SH-SY5Y (cell line): ENCODE results near the gene SNCA.

Source experiments
- GATA2 ChIP-seq: IDR thresholded peaks from 2 replicates; pipeline ENCODE4 v1.6.1; 2011; ENCODE audit warnings: mild to moderate bottlenecking, low read depth, low read length
- GATA3 ChIP-seq: IDR thresholded peaks from 2 replicates; pipeline ENCODE4 v1.6.1; 2011; ENCODE audit warnings: low read depth, mild to moderate bottlenecking, low read length, moderate library complexity

SNCA gene

DNA sequence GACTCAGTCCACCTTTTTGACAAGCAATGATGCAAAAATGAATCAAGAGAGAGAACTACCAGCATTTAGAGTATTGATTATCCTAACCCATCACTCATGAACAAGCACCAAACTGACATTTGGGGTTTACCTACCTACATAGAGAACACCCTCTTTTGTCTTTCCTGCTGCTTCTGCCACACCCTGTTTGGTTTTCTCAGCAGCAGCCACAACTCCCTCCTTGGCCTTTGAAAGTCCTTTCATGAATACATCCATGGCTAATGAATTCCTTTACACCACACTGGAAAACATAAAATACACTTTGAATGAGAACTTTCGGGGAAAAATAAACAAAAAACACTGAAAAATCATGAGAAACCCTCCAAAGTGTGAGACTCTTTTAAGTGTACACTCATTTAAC lies 1.5 kb downstream of the SNCA start:
- no peak for TF ChIP-seq GATA2
- no peak for TF ChIP-seq GATA3

DNA sequence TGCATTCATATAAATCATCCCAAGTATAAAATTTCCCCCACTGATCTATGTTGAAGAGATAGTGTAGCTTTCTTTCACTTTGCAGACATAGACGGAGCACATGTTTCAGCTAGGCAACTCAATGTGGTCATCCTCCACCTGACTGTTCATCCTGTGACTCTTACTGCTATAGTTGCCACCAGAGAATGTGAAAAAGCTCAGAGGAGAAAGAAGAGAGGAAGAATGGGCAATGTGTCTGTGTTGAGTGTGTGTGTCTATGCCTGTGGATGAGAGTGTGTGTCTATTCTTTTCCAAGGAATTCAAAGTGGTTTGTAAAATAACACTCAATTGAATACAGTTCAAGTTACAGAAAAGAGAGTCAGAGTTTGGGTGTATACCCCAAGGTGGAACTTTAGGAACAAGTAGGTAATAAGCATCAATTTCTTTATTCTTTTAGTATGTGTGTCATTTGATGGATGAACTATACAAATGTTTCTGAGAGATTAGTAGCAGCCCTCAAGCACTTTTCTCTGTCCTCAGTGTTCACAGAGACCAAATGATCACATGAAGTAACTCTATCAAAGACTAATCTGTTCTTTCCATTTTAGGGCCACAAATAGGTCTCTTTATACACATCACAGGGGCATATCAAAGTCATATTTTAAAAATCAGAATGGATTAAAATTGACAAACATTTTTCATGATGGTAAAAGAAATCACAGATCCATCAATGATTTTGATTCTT lies 2.3 kb downstream of the SNCA start:
- TF ChIP-seq GATA3, result no peak
- no peak for TF ChIP-seq GATA2

DNA sequence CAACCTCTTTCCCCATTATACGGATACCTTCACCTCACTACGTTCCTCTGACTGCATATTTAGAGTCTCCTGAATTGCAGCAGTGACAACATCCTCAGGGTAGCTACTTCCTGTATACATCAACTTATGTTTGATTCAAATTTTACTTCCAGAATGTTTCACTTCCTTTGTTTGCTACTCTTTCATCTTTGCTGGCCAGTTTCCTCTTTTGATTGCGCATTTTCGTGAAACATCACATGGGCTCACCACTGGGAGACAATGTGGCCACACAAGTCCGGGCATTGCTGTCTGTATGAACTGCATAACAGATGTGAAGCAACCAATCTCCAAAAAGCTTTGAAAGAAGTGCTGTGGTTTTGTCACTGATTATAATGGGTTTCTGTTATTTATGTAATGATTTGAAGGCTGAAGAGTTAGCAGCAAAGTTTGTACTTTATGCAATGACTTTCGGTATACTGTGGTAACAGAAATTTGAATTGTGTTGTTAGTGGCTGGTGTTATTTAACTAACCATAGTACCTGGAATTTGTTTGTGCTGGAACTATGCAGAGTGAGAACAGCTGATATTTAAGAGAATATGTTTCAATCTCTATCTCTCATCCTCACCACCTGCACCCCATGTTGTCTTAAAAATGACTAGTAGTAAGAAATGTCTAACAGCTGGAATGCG lies 7.4 kb downstream of the SNCA start:
- TF ChIP-seq GATA3 (no peak), GATA2 (no peak)

DNA sequence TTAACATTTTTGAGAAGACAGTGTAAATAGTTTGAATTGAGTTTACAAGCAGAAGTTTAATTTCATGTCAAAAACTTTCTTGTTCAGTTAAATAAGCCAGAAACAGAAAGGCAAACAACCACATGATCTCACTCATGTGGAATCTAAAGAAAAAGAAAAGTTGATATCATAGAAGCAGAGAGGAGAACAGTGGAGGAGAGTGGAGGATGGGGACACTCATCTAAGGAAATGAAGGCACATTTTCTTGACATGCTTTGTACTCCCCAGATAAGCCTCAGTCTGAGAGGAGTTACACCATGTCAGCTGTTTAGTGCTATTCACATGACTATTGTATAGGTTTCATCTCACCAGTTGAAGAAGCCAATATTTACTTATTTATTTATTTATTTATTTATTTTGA lies 13.5 kb downstream of the SNCA start:
- TF ChIP-seq GATA3 (no peak), GATA2 (no peak)

DNA sequence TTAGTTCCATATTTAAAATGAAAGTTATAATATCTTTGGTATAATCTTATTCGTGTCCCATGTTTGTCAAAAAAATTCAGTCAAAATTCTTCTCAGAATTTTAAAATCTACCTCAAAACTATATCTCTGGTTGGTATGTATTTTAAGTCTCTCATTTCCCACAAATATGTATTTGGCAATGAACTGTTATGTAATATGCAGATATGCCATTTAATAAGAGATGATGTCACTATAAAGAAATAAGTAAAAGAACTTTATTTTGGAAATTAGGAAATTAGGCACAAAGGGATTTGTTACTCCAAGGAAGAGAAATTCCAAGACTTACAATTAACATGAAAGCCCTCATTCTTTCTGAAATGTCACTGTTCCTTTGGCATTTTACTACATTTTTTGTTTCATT lies 15.3 kb downstream of the SNCA start:
- no peak for TF ChIP-seq GATA2
- no peak for TF ChIP-seq GATA3

DNA sequence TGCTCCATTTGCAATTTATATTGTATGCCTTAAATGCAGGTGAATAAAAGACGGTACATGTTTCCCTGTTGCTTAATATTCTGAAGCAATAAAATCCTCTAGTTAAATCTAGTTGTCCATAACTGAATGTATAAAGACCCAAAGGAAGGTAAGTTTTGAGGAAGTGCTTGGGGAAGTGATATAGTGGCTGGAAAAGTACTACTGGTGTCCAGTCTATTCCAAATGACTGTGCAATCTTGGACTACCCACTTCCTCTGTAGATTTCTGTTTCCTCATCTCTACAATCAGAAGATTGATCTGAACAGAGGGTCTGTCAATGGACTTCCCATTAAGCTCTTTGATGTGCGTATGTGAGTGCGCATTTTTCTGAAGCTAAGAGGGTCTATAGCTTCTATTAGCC lies 17.0 kb downstream of the SNCA start:
- TF ChIP-seq GATA2, result no peak
- TF ChIP-seq GATA3, result no peak

DNA sequence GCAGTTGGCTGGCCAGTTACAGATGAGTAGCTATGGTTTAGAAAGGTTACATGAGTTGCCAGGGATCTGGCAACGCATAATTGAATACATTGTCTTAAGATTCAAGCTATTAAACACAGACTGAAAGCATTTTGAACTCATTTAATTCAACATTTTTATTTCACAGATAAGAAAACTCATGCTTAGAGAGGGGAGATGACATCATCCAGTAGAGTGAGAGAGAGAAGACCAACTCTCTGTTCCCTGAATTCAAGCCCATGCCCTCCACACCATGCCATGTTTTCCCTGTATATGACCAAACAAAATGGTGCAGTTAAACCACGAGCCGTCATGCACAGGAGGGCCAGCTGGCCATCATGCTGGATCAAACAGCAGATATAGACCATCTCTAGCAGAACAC lies 22.6 kb downstream of the SNCA start:
- TF ChIP-seq GATA2, result no peak
- no peak for TF ChIP-seq GATA3

GRCh38 chr4:89813197-89813596 lies 23.8 kb downstream of the SNCA start:
- no peak for TF ChIP-seq GATA2
- no peak for TF ChIP-seq GATA3

DNA sequence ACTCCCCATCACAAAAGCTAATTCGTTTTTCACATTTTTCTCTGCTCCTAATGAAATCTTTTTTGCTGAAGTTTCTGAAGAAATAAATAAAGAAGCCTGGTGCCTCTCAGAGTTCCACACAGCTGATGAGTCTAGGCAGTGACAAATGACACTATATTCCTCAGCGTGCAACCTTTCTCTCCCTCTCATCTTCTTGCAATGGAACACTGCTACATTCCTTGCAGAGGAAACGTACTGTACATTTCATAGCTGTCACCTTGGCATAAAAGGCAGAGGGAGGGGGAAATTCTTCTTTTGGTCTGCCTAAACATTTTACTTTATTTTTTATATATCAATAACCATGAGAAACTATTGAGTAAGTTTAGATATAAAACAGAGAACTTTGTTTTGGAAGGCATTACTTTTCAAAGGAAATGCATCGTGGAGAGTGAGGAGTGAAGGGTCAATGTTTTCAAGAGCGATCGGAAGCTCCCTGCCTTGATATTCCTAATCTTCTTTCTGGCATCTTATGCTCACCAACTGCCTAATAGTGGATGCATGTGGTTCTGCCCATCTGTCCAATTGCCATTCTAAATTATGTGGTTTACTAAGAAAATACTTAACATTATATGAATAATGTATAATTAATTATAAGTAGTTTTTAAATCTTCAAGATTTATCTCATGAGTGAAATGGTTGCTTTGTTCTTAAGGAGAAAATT lies 29.4 kb downstream of the SNCA start:
- no peak for TF ChIP-seq GATA3
- TF ChIP-seq GATA2, result no peak

GRCh38 chr4:89805297-89805696 lies 31.7 kb downstream of the SNCA start:
- TF ChIP-seq GATA3 (no peak), GATA2 (no peak)

DNA sequence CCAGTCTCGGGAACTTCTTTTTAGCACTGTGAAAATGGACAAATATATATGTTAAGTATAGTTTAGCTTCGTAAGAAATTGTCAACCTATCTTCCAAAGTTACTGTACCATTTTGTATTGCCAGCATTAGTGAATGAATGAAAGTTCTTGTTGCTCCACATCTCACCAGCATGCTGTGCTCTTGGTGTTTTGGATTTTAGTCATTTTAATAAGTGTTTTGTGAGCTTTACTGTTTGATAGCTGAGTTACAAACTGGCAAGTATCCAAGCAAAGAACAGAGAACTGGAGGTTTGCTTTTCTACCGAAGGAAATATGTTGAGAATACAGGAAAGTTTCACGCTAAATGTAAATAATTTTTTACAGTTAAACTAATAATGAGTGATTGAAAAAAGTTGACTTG lies 33.0 kb downstream of the SNCA start:
- no peak for TF ChIP-seq GATA2
- TF ChIP-seq GATA3, result no peak

GRCh38 chr4:89803036-89803435 lies 33.9 kb downstream of the SNCA start:
- TF ChIP-seq GATA3, result no peak
- TF ChIP-seq GATA2, result no peak

DNA sequence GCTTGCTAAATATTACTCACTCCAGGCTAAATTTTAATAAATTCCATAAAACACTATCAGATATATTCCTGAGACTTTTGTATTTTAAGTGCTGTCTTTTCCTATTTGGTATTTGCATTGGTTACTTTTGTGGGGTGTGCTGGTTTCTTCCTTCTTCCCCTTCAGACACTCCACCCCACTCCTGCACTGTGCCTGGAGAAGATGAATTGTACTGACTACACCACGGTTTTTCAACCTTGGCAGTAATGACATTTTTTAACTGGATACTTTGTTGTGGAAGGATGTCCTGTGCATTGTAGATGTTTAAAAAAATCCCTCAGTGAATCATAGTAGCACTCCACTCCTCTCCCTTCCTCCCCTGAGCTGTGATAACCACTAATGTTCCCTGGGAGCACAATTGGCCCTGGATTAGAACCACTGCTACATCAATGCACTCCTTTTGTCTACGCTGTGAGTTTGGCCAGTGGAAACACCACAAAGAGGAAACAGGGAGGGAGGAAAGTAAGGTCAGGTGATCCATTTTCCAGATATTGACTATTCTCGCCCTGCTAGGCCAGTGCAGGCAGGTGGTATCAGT lies 36.3 kb downstream of the SNCA start:
- TF ChIP-seq GATA3 (no peak), GATA2 (no peak)

GRCh38 chr4:89800012-89800516 lies 36.9 kb downstream of the SNCA start:
- TF ChIP-seq GATA2, result no peak
- TF ChIP-seq GATA3, result no peak
